HG03095 (cell line): ENCODE measurements around the gene BEND4.

Source experiments
- ATAC-seq: cut with Tn5 transposase; IDR thresholded peaks from one replicate; pipeline ENCODE4 v1.9.1; 2021; ENCODE audit warnings: moderate library complexity; ENCODE audit not compliant: unreplicated experiment

The BEND4 gene

DNA sequence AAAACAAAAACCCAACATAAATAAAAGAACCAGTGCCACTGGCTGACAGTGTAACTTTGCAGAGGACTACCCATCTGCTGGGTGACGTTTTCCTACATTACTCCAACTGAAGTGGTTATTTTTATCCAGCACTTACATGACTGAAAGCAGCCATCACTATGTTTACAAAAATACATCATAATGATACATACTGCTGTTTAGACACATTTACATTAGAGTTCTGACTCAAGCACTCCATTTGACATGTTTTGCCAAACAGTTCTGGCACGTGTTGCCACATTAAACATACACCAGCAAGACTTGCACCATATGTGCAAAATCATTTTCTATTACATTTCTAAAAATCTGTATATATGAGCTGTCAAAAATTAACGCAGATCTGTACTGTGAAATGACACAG is 39.6 kb downstream of the BEND4 start:
- no peak for ATAC-seq

DNA sequence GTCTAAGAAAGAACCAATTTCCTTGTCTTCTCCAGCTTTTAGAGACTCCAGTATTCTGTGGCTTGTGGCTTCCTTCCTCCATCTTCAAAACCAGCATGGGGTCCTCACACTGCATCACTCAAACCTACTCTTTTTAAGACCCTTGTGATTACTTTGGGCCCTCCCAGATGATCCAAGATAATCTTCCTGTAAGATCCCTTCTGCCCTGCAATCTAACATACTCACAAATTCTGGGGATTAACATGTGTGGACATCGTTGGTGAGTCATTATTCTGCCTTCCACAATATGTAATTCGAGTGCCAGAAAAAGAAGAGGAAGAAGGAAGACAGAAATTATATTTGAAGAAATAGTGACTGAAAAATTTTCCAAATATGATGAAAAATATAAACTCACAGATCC is 47.9 kb downstream of the BEND4 start:
- no peak for ATAC-seq

DNA sequence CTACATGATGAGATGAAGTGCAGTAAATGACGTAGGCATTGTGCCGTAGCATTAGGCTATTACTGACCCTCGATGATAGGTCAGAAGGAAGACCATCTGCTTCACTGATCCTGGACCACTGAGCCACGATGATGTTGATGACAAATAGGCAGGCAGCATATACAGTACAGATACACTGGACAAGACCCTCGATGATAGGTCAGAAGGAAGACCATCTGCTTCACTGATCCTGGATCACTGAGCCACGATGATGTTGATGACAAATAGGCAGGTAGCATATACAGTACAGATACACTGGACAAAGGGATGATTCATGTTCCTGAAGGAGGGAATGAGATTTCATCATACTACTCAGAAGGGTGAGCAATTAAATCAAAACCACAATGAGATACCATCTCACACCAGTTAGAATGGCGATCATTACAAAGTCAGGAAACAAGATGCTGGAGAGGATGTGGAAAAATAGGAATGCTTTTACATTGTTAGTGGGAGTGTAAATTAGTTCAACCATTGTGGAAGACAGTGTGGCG is 50.9 kb downstream of the BEND4 start:
- ATAC-seq = no peak

DNA sequence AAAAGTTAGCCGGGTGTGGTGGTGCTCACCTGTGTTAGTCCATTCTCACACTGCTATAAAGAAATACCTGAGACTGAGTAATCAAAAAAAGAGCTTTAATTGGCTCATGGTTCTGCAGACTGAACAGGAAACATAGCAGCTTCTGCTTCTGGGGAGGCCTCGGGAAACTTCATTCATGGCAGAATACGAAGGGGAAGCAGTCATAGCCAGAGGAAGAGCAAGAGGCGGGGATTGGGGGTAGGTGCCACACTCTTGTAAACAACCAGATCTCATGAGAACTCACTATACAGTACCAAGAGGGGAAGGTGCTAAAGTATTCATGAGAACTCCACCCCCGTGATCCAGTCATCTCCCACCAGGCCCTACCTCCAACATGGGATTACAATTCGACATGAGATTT is 64.1 kb downstream of the BEND4 start:
- ATAC-seq = no peak

DNA sequence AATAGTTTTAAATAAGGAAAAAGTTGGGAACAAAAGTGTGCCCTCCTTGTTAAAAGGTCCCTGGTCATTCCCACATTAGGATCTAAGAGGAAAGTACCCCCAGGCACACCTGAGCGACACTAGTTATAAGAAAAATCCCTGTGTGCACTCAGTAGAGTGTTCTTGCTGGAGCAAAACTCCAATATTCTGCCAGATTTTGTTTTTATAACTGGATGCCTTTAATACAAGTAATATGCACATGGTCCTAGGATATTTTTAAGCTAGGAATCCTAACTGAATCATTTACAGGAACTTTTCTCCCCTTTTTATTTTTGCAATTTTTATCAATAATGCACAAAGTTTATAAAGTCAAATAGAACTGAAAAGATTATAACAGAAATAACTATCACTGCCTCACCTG is 68.6 kb downstream of the BEND4 start:
- ATAC-seq = no peak

DNA sequence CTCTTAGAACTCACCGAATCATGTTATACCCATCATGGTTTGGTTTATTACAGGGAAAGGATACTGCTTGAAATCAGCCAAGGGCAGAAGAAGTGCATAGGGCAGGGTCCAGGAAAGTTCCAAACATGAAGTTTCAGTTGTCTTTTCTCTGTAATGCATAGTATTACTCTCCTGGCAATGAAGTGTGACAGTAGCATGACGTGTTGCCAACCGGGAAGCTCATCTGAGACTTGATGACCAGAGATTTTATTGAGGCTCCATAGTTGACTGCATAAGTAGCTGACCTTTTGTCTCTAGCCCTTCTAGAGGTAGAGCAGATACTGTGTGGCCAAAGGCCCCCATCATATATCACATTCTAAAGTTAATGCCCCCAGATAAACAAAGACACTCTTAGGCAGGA is 72.1 kb downstream of the BEND4 start:
- ATAC-seq = no peak

DNA sequence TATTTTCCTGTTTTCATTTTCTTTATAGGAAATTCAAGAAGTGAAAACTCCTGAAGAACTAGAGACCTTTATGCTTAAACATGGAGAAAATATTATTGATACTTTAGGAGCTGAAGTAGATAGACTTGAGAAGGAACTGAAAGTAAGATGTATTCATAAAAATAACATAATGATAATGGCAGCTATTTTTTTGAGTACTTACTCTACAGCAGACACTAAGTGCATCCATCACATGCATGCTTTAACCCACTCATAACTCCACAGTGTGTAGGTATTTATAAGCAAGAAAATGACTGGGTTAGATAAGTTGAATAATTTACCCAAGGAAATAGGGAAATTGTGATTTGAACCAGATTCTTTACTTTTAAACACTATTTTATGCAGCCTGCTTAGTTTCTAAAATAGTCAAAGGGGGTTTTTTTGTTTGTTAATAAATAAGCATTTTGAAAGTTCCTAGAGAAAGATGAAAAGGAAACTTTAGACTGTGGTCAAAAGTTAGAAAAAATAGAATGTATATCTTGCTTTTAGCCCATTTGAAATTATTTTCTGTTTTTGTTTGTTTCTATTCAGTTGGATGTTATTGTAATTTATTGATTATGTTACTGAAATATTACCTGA is 74.2 kb downstream of the BEND4 start:
- peak; percentile 83 for ATAC-seq

DNA sequence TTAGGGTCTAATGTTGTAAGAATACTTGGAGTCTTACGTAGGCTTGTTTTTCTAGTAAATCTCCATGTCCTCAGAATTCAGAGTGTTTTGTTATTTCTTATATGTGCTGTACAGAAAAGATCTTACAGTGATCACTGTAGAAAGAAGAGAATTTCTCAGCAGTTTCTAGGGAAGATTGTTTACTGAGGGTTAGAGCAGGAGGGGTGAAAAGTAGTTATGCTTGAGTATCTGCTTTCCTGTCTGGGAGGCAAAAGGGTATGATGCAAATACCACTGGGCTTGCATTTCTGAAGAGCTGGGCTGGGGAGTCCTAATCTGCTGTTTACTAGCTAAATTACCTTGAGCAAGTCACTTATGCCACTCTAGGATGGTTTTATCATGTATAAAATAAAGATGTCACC is 78.2 kb downstream of the BEND4 start:
- ATAC-seq = no peak

DNA sequence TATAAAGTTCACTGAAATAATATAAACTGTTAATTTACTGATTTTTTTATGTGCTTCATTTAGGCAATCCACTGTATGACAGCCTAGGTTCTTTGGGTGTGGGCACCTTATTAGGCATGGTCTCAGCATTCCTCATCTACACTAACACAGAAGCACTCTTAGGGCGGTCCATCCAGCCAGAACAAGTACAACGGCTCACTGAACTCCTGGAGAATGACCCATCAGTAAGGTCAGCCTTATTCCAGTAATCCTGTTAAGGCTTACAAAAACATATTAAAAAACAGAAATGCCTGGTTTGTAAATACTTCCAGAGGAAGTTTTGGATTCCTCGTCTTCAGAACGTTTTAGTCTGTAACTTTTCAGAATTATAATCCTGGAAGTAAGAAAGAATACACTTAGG is 82.0 kb downstream of the BEND4 start:
- ATAC-seq = no peak

DNA sequence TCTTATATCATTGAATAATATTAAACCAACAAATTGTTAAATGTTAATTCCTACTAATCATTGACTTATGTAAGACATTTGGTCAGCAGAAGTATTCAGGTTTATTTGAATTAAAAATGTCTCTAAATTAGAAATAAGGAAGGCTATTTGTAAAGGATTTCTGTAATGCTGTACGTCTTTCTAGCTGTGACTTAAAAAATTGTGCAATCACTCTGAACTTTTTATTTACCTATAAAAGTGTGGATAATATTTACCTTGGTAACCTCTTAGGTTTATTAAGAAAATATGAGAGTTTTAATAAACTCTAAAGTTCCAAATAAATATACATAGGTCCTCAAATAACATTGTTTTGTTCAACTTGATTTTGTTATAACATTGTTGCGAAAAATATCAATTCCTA is 85.2 kb downstream of the BEND4 start:
- ATAC-seq = no peak

DNA sequence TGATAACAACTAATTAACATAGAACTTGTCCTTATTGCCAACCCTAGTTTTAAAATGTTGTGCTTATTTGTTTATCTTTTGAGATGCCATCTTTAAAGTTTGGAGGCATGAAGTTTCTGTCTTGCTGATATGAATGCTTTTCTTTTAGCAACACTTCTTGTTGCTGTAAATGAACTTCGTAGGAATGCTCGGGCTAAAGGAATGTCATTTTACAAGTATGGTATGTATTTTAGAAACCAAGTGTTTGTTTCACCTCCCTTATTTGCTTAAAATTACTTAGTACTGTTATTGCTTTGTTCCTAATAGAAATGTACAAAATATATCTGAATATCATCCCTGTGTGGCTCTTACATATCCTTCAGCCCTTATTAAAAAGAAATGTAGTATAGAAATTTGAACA is 86.1 kb downstream of the BEND4 start:
- ATAC-seq = no peak
